ENCODE data around the gene SPTB.
A peak's percentile ranks its signal among the peaks of the same experiment; 100 is the strongest.

- peak in 1 of 3 experiments; percentile 20 for TF ChIP-seq CTCF (optimal IDR thresholded peaks at IDR 0.05 in 1 of 3, IDR thresholded peaks at IDR 0.05 in 1 of 3, conservative IDR thresholded peaks at IDR 0.05 in 1 of 3; ENCODE audit: extremely low read depth in 1 of 3, insufficient read depth in 2 of 3, low read length in 3 of 3)
- no peak for TF ChIP-seq EZH2 (IDR thresholded peaks at IDR 0.05; ENCODE audit: low read length)
Observed at GRCh38 chr14:64736271-64737169, 143.2 kb downstream of the SPTB start.

All from keratinocyte (primary cell).